HCT116 (cell line): ENCODE data around the gene ENDOD1.

Experiments used
- CTCF ChIP-seq, 3 experiments: fragments of 200-600 bp in 1 of 3; sonication (generic) in 1 of 3; IDR thresholded peaks in 2 of 3; conservative IDR thresholded peaks in 1 of 3; 2 replicates each; pipeline ENCODE4 v1.5.1; 2012 to 2017; ENCODE audit warnings: low read depth in 2 of 3, low read length in 2 of 3, antibody characterized with exemption in 1 of 3, borderline replicate concordance in 1 of 3, control low read depth in 1 of 3, mild to moderate bottlenecking in 1 of 3, mixed read lengths in 1 of 3, mixed run types in 1 of 3, moderate library complexity in 1 of 3; ENCODE audit not compliant: insufficient read depth in 1 of 3
- JUND ChIP-seq: IDR thresholded peaks from 2 replicates; pipeline ENCODE4 v1.6.1; 2012
- TF ChIP-seq, protein P1 (sequence below): IDR thresholded peaks from 2 replicates; pipeline ENCODE4 v1.6.1; 2012

- TF ChIP-seq CTCF (IDR thresholded peaks at IDR 0.05 in 2 of 3, conservative IDR thresholded peaks at IDR 0.05 in 1 of 3; ENCODE audit: borderline replicate concordance in 1 of 3, insufficient read depth in 1 of 3, low read depth in 2 of 3, low read length in 2 of 3) (no peak), JUND (no peak)
- TF ChIP-seq, protein P1, sequence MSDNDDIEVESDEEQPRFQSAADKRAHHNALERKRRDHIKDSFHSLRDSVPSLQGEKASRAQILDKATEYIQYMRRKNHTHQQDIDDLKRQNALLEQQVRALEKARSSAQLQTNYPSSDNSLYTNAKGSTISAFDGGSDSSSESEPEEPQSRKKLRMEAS, result no peak
These were observed 13.1 kb downstream of the ENDOD1 start for GRCh38 chr11:95102733-95103132.
